Mononuclear cell (primary cell): ENCODE results near the gene ALDH1A2. TPM values are rescaled to one million over a fixed set of nuclear protein-coding genes. Genes with fewer than 3 reads are reported as not detected.
"Not testable (repeated sequence)": the region's sequence is repeated elsewhere in the genome, so short reads cannot be mapped to it uniquely, and the experiment has no call there.

Source experiments
- H3K27me3 ChIP-seq: 2 replicates; pipeline ENCODE4 v1.6.0; 2011; ENCODE audit warnings: low read length, control low read depth; ENCODE audit not compliant: insufficient read depth
- H3K4me1 ChIP-seq: 2 replicates; pipeline ENCODE4 v1.5.1; 2011; ENCODE audit warnings: mild to moderate bottlenecking, low read length, control low read depth; ENCODE audit not compliant: insufficient read depth
- H3K4me3 ChIP-seq: 2 replicates; pipeline ENCODE4 v1.5.1; 2011; ENCODE audit warnings: mild to moderate bottlenecking, low read length, moderate library complexity
- H3K9me3 ChIP-seq: 2 replicates; pipeline ENCODE4 v1.5.1; 2011; ENCODE audit warnings: low read depth, mild to moderate bottlenecking, control low read depth, low read length
- total RNA-seq: library from RNA; depleted of rRNA; stranded (reverse); fragments of >200 nt; gene quantifications from one replicate; pipeline ENCODE4 v1.2.3, GENCODE V29; 2012

The ALDH1A2 gene
- total RNA-seq, result 2.0 TPM

GRCh38 chr15:58065445-58066041 lies at the start of gene ALDH1A2:
Gene ALDH1A2, minus strand, starts transcription at chr15:58065711. Its CDS starts 61 bp downstream, at chr15:58065650.
- H3K4me3 ChIP-seq, result peak within 1 kb of the TSS; percentile 23

GRCh38 chr15:58114812-58115211 lies 49.3 kb upstream of the ALDH1A2 start:
- Histone ChIP-seq H3K4me1 (no peaks in the 10 kb centered on the region), H3K4me3 (no peak overlapping the region), H3K27me3 (peaks cover 5% of the 10 kb centered on the region), H3K9me3 (no peaks in the 10 kb centered on the region)

More at GRCh38 chr15:58065445-58066041, at the start of gene ALDH1A2:
- Histone ChIP-seq H3K4me1 (peaks cover 18% of the 10 kb centered on the region), H3K27me3 (peaks cover 87% of the 10 kb centered on the region), H3K9me3 (no peaks in the 10 kb centered on the region)

- Histone ChIP-seq H3K27me3 (peaks cover 7% of the 10 kb centered on the region), H3K4me1 (no peaks in the 10 kb centered on the region), H3K9me3 (no peaks in the 10 kb centered on the region), H3K4me3 (no peak overlapping the region)
Measured at GRCh38 chr15:58114388-58114787, 48.9 kb upstream of the ALDH1A2 start.

- H3K4me3 ChIP-seq, H3K4me1 ChIP-seq, H3K9me3 ChIP-seq: not testable (repeated sequence)
- peaks cover 14% of the 10 kb centered on the region for H3K27me3 ChIP-seq
Measured at GRCh38 chr15:58113358-58113757, 47.8 kb upstream of the ALDH1A2 start.

GRCh38 chr15:58111718-58112104 lies 46.2 kb upstream of the ALDH1A2 start:
- Histone ChIP-seq H3K9me3 (no peaks in the 10 kb centered on the region), H3K4me3 (no peak overlapping the region), H3K4me1 (no peaks in the 10 kb centered on the region), H3K27me3 (peaks cover 14% of the 10 kb centered on the region)

GRCh38 chr15:58110999-58111717 lies 45.6 kb upstream of the ALDH1A2 start:
- Histone ChIP-seq H3K4me1 (no peaks in the 10 kb centered on the region), H3K9me3 (no peaks in the 10 kb centered on the region), H3K4me3 (no peak overlapping the region), H3K27me3 (peaks cover 14% of the 10 kb centered on the region)

GRCh38 chr15:58109419-58109818 lies 43.9 kb upstream of the ALDH1A2 start:
- Histone ChIP-seq H3K4me3 (no peak overlapping the region), H3K9me3 (no peaks in the 10 kb centered on the region), H3K4me1 (no peaks in the 10 kb centered on the region), H3K27me3 (peaks cover 24% of the 10 kb centered on the region)

- Histone ChIP-seq H3K27me3 (peaks cover 29% of the 10 kb centered on the region), H3K4me1 (no peaks in the 10 kb centered on the region), H3K4me3 (no peak overlapping the region), H3K9me3 (no peaks in the 10 kb centered on the region)
Measured at GRCh38 chr15:58108117-58108516, 42.6 kb upstream of the ALDH1A2 start.

GRCh38 chr15:58103482-58103881 lies 38.0 kb upstream of the ALDH1A2 start:
- H3K9me3 ChIP-seq, result no peaks in the 10 kb centered on the region
- H3K4me1 ChIP-seq, result no peaks in the 10 kb centered on the region
- no peak overlapping the region for H3K4me3 ChIP-seq
- H3K27me3 ChIP-seq, result peaks cover 41% of the 10 kb centered on the region

- Histone ChIP-seq H3K4me1 (no peaks in the 10 kb centered on the region), H3K4me3 (no peak overlapping the region), H3K27me3 (peaks cover 17% of the 10 kb centered on the region), H3K9me3 (no peaks in the 10 kb centered on the region)
Measured at GRCh38 chr15:58096529-58097084, 31.1 kb upstream of the ALDH1A2 start.

- Histone ChIP-seq H3K27me3 (peaks cover 12% of the 10 kb centered on the region), H3K4me1 (no peaks in the 10 kb centered on the region), H3K9me3 (no peaks in the 10 kb centered on the region), H3K4me3 (no peak overlapping the region)
Measured at GRCh38 chr15:58095415-58095814, 29.9 kb upstream of the ALDH1A2 start.

- Histone ChIP-seq H3K4me3 (no peak overlapping the region), H3K4me1 (no peaks in the 10 kb centered on the region), H3K9me3 (no peaks in the 10 kb centered on the region), H3K27me3 (peaks cover 15% of the 10 kb centered on the region)
Measured at GRCh38 chr15:58087871-58088270, 22.4 kb upstream of the ALDH1A2 start.

- Histone ChIP-seq H3K4me3 (no peak overlapping the region), H3K4me1 (no peaks in the 10 kb centered on the region), H3K27me3 (peaks cover 15% of the 10 kb centered on the region), H3K9me3 (no peaks in the 10 kb centered on the region)
Measured at GRCh38 chr15:58086491-58086890, 21.0 kb upstream of the ALDH1A2 start.

GRCh38 chr15:58083526-58083925 lies 18.0 kb upstream of the ALDH1A2 start:
- Histone ChIP-seq H3K4me3 (no peak overlapping the region), H3K27me3 (peaks cover 8% of the 10 kb centered on the region), H3K9me3 (no peaks in the 10 kb centered on the region), H3K4me1 (no peaks in the 10 kb centered on the region)

- H3K4me3 ChIP-seq, result no peak overlapping the region
- no peaks in the 10 kb centered on the region for H3K9me3 ChIP-seq
- H3K4me1 ChIP-seq, result no peaks in the 10 kb centered on the region
- H3K27me3 ChIP-seq, result peaks cover 2% of the 10 kb centered on the region
Measured at GRCh38 chr15:58081891-58082290, 16.4 kb upstream of the ALDH1A2 start.
